Activated naive CD4-positive, alpha-beta T cell treated with Interleukin-2 at 50 U/mL for 16 hours (primary cell): ENCODE data around the gene TMEM14B.
"Not testable (repeated sequence)": the region's sequence is repeated elsewhere in the genome, so short reads cannot be mapped to it uniquely, and the experiment has no call there.

Experiments
- DNase-seq: peaks from one replicate; pipeline ENCODE4 v3.0.0-alpha.2; 2020

TMEM14B gene

GRCh38 chr6:10749734-10750133 is 2.1 kb downstream of the TMEM14B start:
- DNase-seq: no peak

- not testable (repeated sequence) for DNase-seq
Observed at GRCh38 chr6:10750568-10750967, 3.0 kb downstream of the TMEM14B start.

- not testable (repeated sequence) for DNase-seq
Observed at GRCh38 chr6:10751757-10752156, 4.2 kb downstream of the TMEM14B start.

GRCh38 chr6:10756085-10756484 is 8.5 kb downstream of the TMEM14B start:
- DNase-seq: no peak

GRCh38 chr6:10759312-10759839 is 11.8 kb downstream of the TMEM14B start:
- no peak for DNase-seq

- DNase-seq: no peak
Observed at GRCh38 chr6:10759884-10760329, 12.3 kb downstream of the TMEM14B start.

- no peak for DNase-seq
Observed at GRCh38 chr6:10763006-10763405, 15.4 kb downstream of the TMEM14B start.

GRCh38 chr6:10769419-10769818 is 21.8 kb downstream of the TMEM14B start:
- no peak for DNase-seq

- DNase-seq: no peak
Observed at GRCh38 chr6:10771371-10771894, 23.8 kb downstream of the TMEM14B start.

- no peak for DNase-seq
Observed at GRCh38 chr6:10778230-10778629, 30.6 kb downstream of the TMEM14B start.

GRCh38 chr6:10779076-10779475 is 31.5 kb downstream of the TMEM14B start:
- no peak for DNase-seq

- no peak for DNase-seq
Observed at GRCh38 chr6:10791673-10792072, 44.1 kb downstream of the TMEM14B start.

- DNase-seq: no peak
Observed at GRCh38 chr6:10792101-10792500, 44.5 kb downstream of the TMEM14B start.

GRCh38 chr6:10793035-10793434 is 45.4 kb downstream of the TMEM14B start:
- no peak for DNase-seq

GRCh38 chr6:10793695-10794094 is 46.1 kb downstream of the TMEM14B start:
- DNase-seq: no peak

GRCh38 chr6:10794239-10794638 is 46.6 kb downstream of the TMEM14B start:
- no peak for DNase-seq

- no peak for DNase-seq
Observed at GRCh38 chr6:10800810-10801209, 53.2 kb downstream of the TMEM14B start.

- DNase-seq: peak; percentile 61
Observed at GRCh38 chr6:10801224-10801848, 53.7 kb downstream of the TMEM14B start.
